CD4-positive, alpha-beta T cell (primary cell): Measurements from ENCODE around the gene SERPINE2. TPM values are rescaled to one million over a fixed set of nuclear protein-coding genes. Genes with fewer than 3 reads are reported as not detected.

ENCODE experiments used
- ATAC-seq: fragments of 200-7000 bp; cut with Tn5 transposase; one replicate; pipeline ENCODE4 v1.10.0; 2022; ENCODE audit warnings: mild to moderate bottlenecking; ENCODE audit not compliant: poor library complexity
- CTCF ChIA-PET: fragments of 350-600 bp; sonication (Branson Sonifier 250); formaldehyde crosslinking; loops from one replicate; lab custom pipeline; 2021; ENCODE audit warnings: antibody characterized with exemption, inconsistent platforms; lab: Charles Lee
- POLR2A ChIA-PET: fragments of 350-600 bp; sonication (Branson Sonifier 250); formaldehyde crosslinking; loops from one replicate; lab custom pipeline; 2021; ENCODE audit warnings: antibody characterized with exemption, inconsistent platforms; lab: Charles Lee
- DNase-seq, 14 experiments: peaks; one replicate each; pipeline ENCODE4 v3.0.0-alpha.2; 2013 to 2020; ENCODE audit warnings: mixed read lengths in 2 of 14
- H3K27ac ChIP-seq, 2 donors: one replicate each; pipeline versions ENCODE4 v1.5.1 to v1.7.0; 2013; ENCODE audit warnings: low read length in 2 of 2, low read depth in 1 of 2, mild to moderate bottlenecking in 1 of 2
- H3K27me3 ChIP-seq, 2 experiments: 1 replicate in 1 of 2; 2 replicates in 1 of 2; pipeline versions ENCODE4 v1.6.1 to v1.7.0; 2013; ENCODE audit warnings: low read length in 2 of 2, control low read depth in 1 of 2, mild to moderate bottlenecking in 1 of 2, moderate library complexity in 1 of 2; ENCODE audit not compliant: insufficient read depth in 2 of 2, control insufficient read depth in 1 of 2
- H3K36me3 ChIP-seq: one replicate; pipeline ENCODE4 v1.6.1; 2013; ENCODE audit warnings: low read length, control low read depth; ENCODE audit not compliant: insufficient read depth
- H3K4me1 ChIP-seq: one replicate; pipeline ENCODE4 v1.6.1; 2013; ENCODE audit warnings: low read length, control low read depth; ENCODE audit not compliant: insufficient read depth
- H3K4me3 ChIP-seq: one replicate; pipeline ENCODE4 v1.5.1; 2013; ENCODE audit warnings: mild to moderate bottlenecking, low read length, moderate library complexity
- H3K9me3 ChIP-seq, 2 experiments: 1 replicate in 1 of 2; 2 replicates in 1 of 2; pipeline versions ENCODE4 v1.6.1 to v1.7.0; 2013; ENCODE audit warnings: low read length in 2 of 2, mild to moderate bottlenecking in 2 of 2, control low read depth in 1 of 2, moderate library complexity in 1 of 2; ENCODE audit not compliant: control insufficient read depth in 1 of 2, insufficient read depth in 1 of 2
- H3K27ac Mint-ChIP-seq: one replicate; pipeline ENCODE4 v1.8.0; 2020; ENCODE audit warnings: mixed read lengths
- H3K27me3 Mint-ChIP-seq: one replicate; pipeline ENCODE4 v1.8.0; 2021; ENCODE audit warnings: mixed read lengths
- H3K36me3 Mint-ChIP-seq: one replicate; pipeline ENCODE4 v1.8.0; 2021; ENCODE audit warnings: low read depth, mixed read lengths
- H3K4me1 Mint-ChIP-seq: one replicate; pipeline ENCODE4 v1.8.0; 2021; ENCODE audit warnings: low read depth, mixed read lengths
- H3K4me3 Mint-ChIP-seq: one replicate; pipeline ENCODE4 v1.8.0; 2020; ENCODE audit warnings: mild to moderate bottlenecking, mixed read lengths
- H3K9me3 Mint-ChIP-seq: one replicate; pipeline ENCODE4 v1.8.0; 2020; ENCODE audit warnings: mixed read lengths
- CTCF ChIP-seq: fragments of 200-600 bp; IDR thresholded peaks from one replicate; pipeline ENCODE4 v1.8.0; 2022; ENCODE audit warnings: antibody characterized with exemption, mild to moderate bottlenecking
- intact Hi-C, 2 experiments: fragments of 100-400 bp; cut with DNase I in 1 of 2; cut with micrococcal nuclease in 1 of 2; formaldehyde crosslinking; loops; one replicate each; pipeline versions ENCODE4 v1.15.1 to v1.9.0; 2023 to 2025; cut with DNase I, micrococcal nuclease
- total RNA-seq, 174 experiments: library from RNA in 2 of 174; stranded (reverse) in 2 of 174; gene quantifications; one replicate each; pipeline ENCODE4 v1.2.3 and lab custom pipeline; 2021 to 2026

Gene SERPINE2
- total RNA-seq, 2 experiments from 2014 or later = 5.1 to 7.3 TPM

GRCh38 chr2:223989206-223989855 is 49.8 kb downstream of the SERPINE2 start:
- no peak overlapping the region for H3K4me3 Mint-ChIP-seq
- ChIA-PET POLR2A (no interaction called here), CTCF (no interaction called here)
- Histone ChIP-seq H3K36me3 (no peaks in the 10 kb centered on the region), H3K4me1 (no peaks in the 10 kb centered on the region), H3K27me3 (no peaks in the 10 kb centered on the region), H3K27ac (no peak overlapping the region), H3K9me3 (no peaks in the 10 kb centered on the region), H3K4me3 (no peak overlapping the region)
- peaks cover 6% of the 10 kb centered on the region for H3K36me3 Mint-ChIP-seq
- DNase-seq = no peak
- no peak for ATAC-seq
- TF ChIP-seq CTCF = no peak
- H3K9me3 Mint-ChIP-seq = no peaks in the 10 kb centered on the region
- no peaks in the 10 kb centered on the region for H3K4me1 Mint-ChIP-seq
- H3K27me3 Mint-ChIP-seq = peaks cover 18% of the 10 kb centered on the region
- no peak overlapping the region for H3K27ac Mint-ChIP-seq
- intact Hi-C loops = no loop called here

- H3K9me3 Mint-ChIP-seq = no peaks in the 10 kb centered on the region
- TF ChIP-seq CTCF = no peak
- no peaks in the 10 kb centered on the region for H3K4me1 ChIP-seq
- no peak overlapping the region for H3K27ac Mint-ChIP-seq
- H3K27me3 Mint-ChIP-seq = peaks cover 6% of the 10 kb centered on the region
- ChIA-PET POLR2A (no interaction called here), CTCF (interaction anchor here (1.2 to 3.2 kb wide), 3 partner anchors 9 to 12 kb away, joined by 3 to 9 read pairs (median 7); no protein-coding TSS in a partner anchor)
- H3K9me3 ChIP-seq = no peaks in the 10 kb centered on the region
- no peaks in the 10 kb centered on the region for H3K36me3 ChIP-seq
- H3K27ac ChIP-seq = no peak overlapping the region
- no peak overlapping the region for H3K4me3 Mint-ChIP-seq
- H3K27me3 ChIP-seq = no peaks in the 10 kb centered on the region
- peaks cover 6% of the 10 kb centered on the region for H3K36me3 Mint-ChIP-seq
- H3K4me3 ChIP-seq = no peak overlapping the region
- ATAC-seq (no peak), DNase-seq (no peak)
- intact Hi-C loops = no loop called here
- no peaks in the 10 kb centered on the region for H3K4me1 Mint-ChIP-seq
Measured at GRCh38 chr2:223981241-223981640, 57.8 kb downstream of the SERPINE2 start.

- Histone ChIP-seq H3K36me3 (no peaks in the 10 kb centered on the region), H3K27me3 (no peaks in the 10 kb centered on the region), H3K27ac (no peak overlapping the region), H3K4me3 (no peak overlapping the region), H3K4me1 (no peaks in the 10 kb centered on the region), H3K9me3 (no peaks in the 10 kb centered on the region)
- ChIA-PET POLR2A (no interaction called here), CTCF (interaction anchor here (1.2 to 3.2 kb wide), 3 partner anchors 8 to 13 kb away, joined by 3 to 9 read pairs (median 7); no protein-coding TSS in a partner anchor)
- no peak for ATAC-seq
- Mint-ChIP-seq H3K4me1 (no peaks in the 10 kb centered on the region), H3K27ac (no peak overlapping the region), H3K9me3 (no peaks in the 10 kb centered on the region), H3K27me3 (peaks cover 2% of the 10 kb centered on the region), H3K4me3 (no peak overlapping the region), H3K36me3 (peaks cover 6% of the 10 kb centered on the region)
- DNase-seq = no peak
- no peak for TF ChIP-seq CTCF
- intact Hi-C loops = no loop called here
Measured at GRCh38 chr2:223980803-223981202, 58.3 kb downstream of the SERPINE2 start.
